HepG2 (cell line): Measurements from ENCODE around the gene RBCK1. TPM values are rescaled to one million over a fixed set of nuclear protein-coding genes. Genes with fewer than 3 reads are reported as not detected.

Experiments
- AHR ChIP-seq: IDR thresholded peaks from 2 replicates; pipeline ENCODE4 v1.6.1; 2018; ENCODE audit warnings: missing genetic modification reagents, missing compliant biosample characterization
- BCL6 ChIP-seq: IDR thresholded peaks from 2 replicates; pipeline ENCODE4 v1.6.1; 2016; ENCODE audit warnings: missing genetic modification reagents, missing compliant biosample characterization
- HNF4G ChIP-seq, 2 experiments: sonication (generic) in 1 of 2; formaldehyde crosslinking in 1 of 2; IDR thresholded peaks; 2 replicates each; pipeline versions ENCODE4 v1.4.0 to v1.6.1; 2011 to 2020; ENCODE audit warnings: borderline replicate concordance in 2 of 2, low read depth in 2 of 2, mild to moderate bottlenecking in 2 of 2, low read length in 1 of 2, missing genetic modification reagents in 1 of 2, moderate library complexity in 1 of 2
- KDM6A ChIP-seq: IDR thresholded peaks from 2 replicates; pipeline ENCODE4 v1.6.1; 2016; ENCODE audit warnings: low read depth
- MIER3 ChIP-seq: IDR thresholded peaks from 2 replicates; pipeline ENCODE4 v1.6.1; 2016; ENCODE audit warnings: missing compliant biosample characterization, borderline replicate concordance
- MXD4 ChIP-seq: IDR thresholded peaks from 2 replicates; pipeline ENCODE4 v1.6.1; 2016; ENCODE audit warnings: mild to moderate bottlenecking, missing biosample characterization, missing genetic modification reagents
- MYNN ChIP-seq: sonication (generic); formaldehyde crosslinking; IDR thresholded peaks from 2 replicates; pipeline ENCODE4 v1.4.0; 2020; ENCODE audit warnings: mild to moderate bottlenecking, low read depth, missing genetic modification reagents
- NR2F6 ChIP-seq, 2 experiments: IDR thresholded peaks; 2 replicates each; pipeline ENCODE4 v1.6.1; 2016; ENCODE audit warnings: antibody characterized with exemption in 1 of 2, mild to moderate bottlenecking in 1 of 2
- RAD21 ChIP-seq: fragments of 450-650 bp; formaldehyde crosslinking; IDR thresholded peaks from 2 replicates; pipeline ENCODE4 v1.5.0; 2020; ENCODE audit warnings: mild to moderate bottlenecking
- RNF2 ChIP-seq: fragments of 450-650 bp; conservative IDR thresholded peaks from 2 replicates; pipeline ENCODE4 v1.6.1; 2016; ENCODE audit warnings: low read depth
- YY1 ChIP-seq: IDR thresholded peaks from 2 replicates; pipeline ENCODE4 v1.6.1; 2011; ENCODE audit warnings: low read length, low read depth, moderate library complexity, mild to moderate bottlenecking; ENCODE audit not compliant: insufficient read depth, insufficient replicate concordance
- ZNF205 ChIP-seq: IDR thresholded peaks from 2 replicates; pipeline ENCODE4 v1.6.1; 2018; ENCODE audit warnings: missing biosample characterization, missing genetic modification reagents
- ZNF225 ChIP-seq: sonication (generic); formaldehyde crosslinking; IDR thresholded peaks from 2 replicates; pipeline ENCODE4 v1.4.0; 2020; ENCODE audit warnings: mild to moderate bottlenecking, missing genetic modification reagents
- ZNF615 ChIP-seq: sonication (generic); formaldehyde crosslinking; IDR thresholded peaks from 2 replicates; pipeline ENCODE4 v1.5.0; 2020; ENCODE audit warnings: mild to moderate bottlenecking, missing genetic modification reagents, borderline replicate concordance
- ZNF616 ChIP-seq: sonication (generic); formaldehyde crosslinking; IDR thresholded peaks from 2 replicates; pipeline ENCODE4 v1.5.0; 2020; ENCODE audit warnings: low read depth, mild to moderate bottlenecking, missing genetic modification reagents
- ZNF672 ChIP-seq: sonication (generic); formaldehyde crosslinking; IDR thresholded peaks from 2 replicates; pipeline ENCODE4 v1.8.1; 2022; ENCODE audit warnings: missing genetic modification reagents
- ZNF678 ChIP-seq: sonication (generic); formaldehyde crosslinking; IDR thresholded peaks from 2 replicates; pipeline ENCODE4 v1.4.0; 2020; ENCODE audit warnings: mild to moderate bottlenecking, missing genetic modification reagents
- ZNF780A ChIP-seq: sonication (generic); formaldehyde crosslinking; IDR thresholded peaks from 2 replicates; pipeline ENCODE4 v1.8.0; 2022; ENCODE audit warnings: mild to moderate bottlenecking, missing genetic modification reagents, moderate library complexity
- ZNF850 ChIP-seq: sonication (generic); formaldehyde crosslinking; conservative IDR thresholded peaks from 2 replicates; pipeline ENCODE4 v1.9.0; 2021; ENCODE audit warnings: mild to moderate bottlenecking, missing genetic modification reagents
- ZNF883 ChIP-seq: sonication (generic); formaldehyde crosslinking; IDR thresholded peaks from 2 replicates; pipeline ENCODE4 v1.5.1; 2020; ENCODE audit warnings: mild to moderate bottlenecking, missing genetic modification reagents; ENCODE audit errors: not compliant biosample characterization
- ZSCAN5A ChIP-seq: sonication (generic); formaldehyde crosslinking; IDR thresholded peaks from 2 replicates; pipeline ENCODE4 v1.8.0; 2022; ENCODE audit warnings: mild to moderate bottlenecking, missing genetic modification reagents, borderline replicate concordance
- polyA plus RNA-seq, 8 experiments: library from polyadenylated mRNA; depleted of rRNA in 3 of 8; stranded (reverse) in 7 of 8; unstranded in 1 of 8; fragments of >200 nt; fragmentation: Illumina TruSeq in 4 of 8; extraction: Trizol in 4 of 8; gene quantifications; 2 replicates each; pipeline versions ENCODE4 v1.2.1 to v1.2.3, GENCODE V29; 2011 to 2016; ENCODE audit warnings: low read depth in 4 of 8, missing spikeins in 1 of 8, mixed read lengths in 1 of 8; ENCODE audit not compliant: insufficient read depth in 1 of 8
- total RNA-seq, 5 experiments: library from RNA; depleted of rRNA; stranded (reverse); fragments of >200 nt; fragmentation: Illumina TruSeq; extraction: Trizol; gene quantifications; 2 replicates each; pipeline ENCODE4 v1.2.3, GENCODE V29; 2016; ENCODE audit warnings: low read depth in 1 of 5
- TF ChIP-seq, protein P1 (sequence below): IDR thresholded peaks from 2 replicates; pipeline ENCODE4 v1.6.1; 2016; ENCODE audit warnings: mild to moderate bottlenecking, missing biosample characterization, missing genetic modification reagents
- TF ChIP-seq, protein P2 (sequence below), 2 experiments: sonication (generic) in 1 of 2; formaldehyde crosslinking in 1 of 2; IDR thresholded peaks; 2 replicates each; pipeline versions ENCODE4 v1.5.1 to v1.6.1; 2011 to 2020; ENCODE audit warnings: borderline replicate concordance in 1 of 2, low read depth in 1 of 2, low read length in 1 of 2, mild to moderate bottlenecking in 1 of 2, missing genetic modification reagents in 1 of 2, moderate library complexity in 1 of 2
- TF ChIP-seq, protein P3 (sequence below): sonication (generic); formaldehyde crosslinking; IDR thresholded peaks from 2 replicates; pipeline ENCODE4 v1.4.0; 2020; ENCODE audit warnings: missing genetic modification reagents, borderline replicate concordance

Gene RBCK1
- total and polyA plus RNA-seq, 2 of the 13 experiments (the other 11 are each of a cell fraction or from before 2014, with no cell fraction given): 149 to 215 TPM

- peak; percentile 86; the same call in 1 of the 2 replicates for TF ChIP-seq ZNF205 (CRISPR knock-in tag)
- TF ChIP-seq YY1: peak; percentile 56
- TF ChIP-seq ZNF225: peak; percentile 94
- TF ChIP-seq ZNF678 (CRISPR knock-in tag): peak; percentile 14; the same call in 1 of the 2 replicates
- TF ChIP-seq NR2F6 (IDR thresholded peaks at IDR 0.05): peak; percentile 41; the same call in 1 of the 2 replicates
- TF ChIP-seq NR2F6 (CRISPR knock-in tag; IDR thresholded peaks at IDR 0.05): peak; percentile 25; the same call in 1 of the 2 replicates
- TF ChIP-seq, protein P1, sequence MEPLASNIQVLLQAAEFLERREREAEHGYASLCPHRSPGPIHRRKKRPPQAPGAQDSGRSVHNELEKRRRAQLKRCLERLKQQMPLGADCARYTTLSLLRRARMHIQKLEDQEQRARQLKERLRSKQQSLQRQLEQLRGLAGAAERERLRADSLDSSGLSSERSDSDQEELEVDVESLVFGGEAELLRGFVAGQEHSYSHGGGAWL (CRISPR knock-in tag): peak; percentile 70; the same call in 1 of the 2 replicates
- TF ChIP-seq RNF2: peak; percentile 80; the same call in 1 of the 2 replicates
- peak; percentile 65 for TF ChIP-seq MIER3
- TF ChIP-seq KDM6A (CRISPR knock-in tag): no peak
- no peak for TF ChIP-seq MXD4
- TF ChIP-seq MYNN (CRISPR knock-in tag): peak; percentile 75; the same call in 1 of the 2 replicates
- TF ChIP-seq ZSCAN5A: peak; percentile 73; the same call in 1 of the 2 replicates
- TF ChIP-seq, protein P2, sequence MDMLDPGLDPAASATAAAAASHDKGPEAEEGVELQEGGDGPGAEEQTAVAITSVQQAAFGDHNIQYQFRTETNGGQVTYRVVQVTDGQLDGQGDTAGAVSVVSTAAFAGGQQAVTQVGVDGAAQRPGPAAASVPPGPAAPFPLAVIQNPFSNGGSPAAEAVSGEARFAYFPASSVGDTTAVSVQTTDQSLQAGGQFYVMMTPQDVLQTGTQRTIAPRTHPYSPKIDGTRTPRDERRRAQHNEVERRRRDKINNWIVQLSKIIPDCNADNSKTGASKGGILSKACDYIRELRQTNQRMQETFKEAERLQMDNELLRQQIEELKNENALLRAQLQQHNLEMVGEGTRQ (IDR thresholded peaks at IDR 0.05; ENCODE audit: low read depth, low read length): no peak
- TF ChIP-seq, protein P2 (CRISPR knock-in tag; IDR thresholded peaks at IDR 0.05; ENCODE audit: borderline replicate concordance): peak; percentile 63; the same call in 1 of the 2 replicates
- TF ChIP-seq ZNF780A (CRISPR knock-in tag): no peak
- TF ChIP-seq ZNF672 (CRISPR knock-in tag): no peak
- TF ChIP-seq RAD21 (CRISPR knock-in tag): peak; percentile 87
- peak; percentile 65 for TF ChIP-seq BCL6 (CRISPR knock-in tag)
- TF ChIP-seq AHR (CRISPR knock-in tag): no peak
- TF ChIP-seq ZNF883 (CRISPR knock-in tag): peak; percentile 31
- TF ChIP-seq HNF4G (IDR thresholded peaks at IDR 0.05; ENCODE audit: borderline replicate concordance, low read depth, low read length): peak; percentile 56; the same call in 1 of the 2 replicates
- peak; percentile 58 for TF ChIP-seq HNF4G (CRISPR knock-in tag; IDR thresholded peaks at IDR 0.05; ENCODE audit: borderline replicate concordance, low read depth)
- TF ChIP-seq, protein P3, sequence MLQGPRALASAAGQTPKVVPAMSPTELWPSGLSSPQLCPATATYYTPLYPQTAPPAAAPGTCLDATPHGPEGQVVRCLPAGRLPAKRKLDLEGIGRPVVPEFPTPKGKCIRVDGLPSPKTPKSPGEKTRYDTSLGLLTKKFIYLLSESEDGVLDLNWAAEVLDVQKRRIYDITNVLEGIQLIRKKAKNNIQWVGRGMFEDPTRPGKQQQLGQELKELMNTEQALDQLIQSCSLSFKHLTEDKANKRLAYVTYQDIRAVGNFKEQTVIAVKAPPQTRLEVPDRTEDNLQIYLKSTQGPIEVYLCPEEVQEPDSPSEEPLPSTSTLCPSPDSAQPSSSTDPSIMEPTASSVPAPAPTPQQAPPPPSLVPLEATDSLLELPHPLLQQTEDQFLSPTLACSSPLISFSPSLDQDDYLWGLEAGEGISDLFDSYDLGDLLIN: peak; percentile 67; the same call in 1 of the 2 replicates
- no peak for TF ChIP-seq ZNF850
- peak; percentile 68; the same call in 1 of the 2 replicates for TF ChIP-seq ZNF616 (CRISPR knock-in tag)
- no peak for TF ChIP-seq ZNF615 (CRISPR knock-in tag)
Measured at GRCh38 chr20:407133-407952, 756 bp upstream of the RBCK1 start (continued).
